Neural cell (in vitro differentiated cells): ENCODE results near the gene CITED1. TPM values are rescaled to one million over a fixed set of nuclear protein-coding genes. Genes with fewer than 3 reads are reported as not detected.

Experiments
- H2AFZ ChIP-seq: fragments of 200-600, 300-800 bp; sonication (generic), shearing (Covaris generic); 2 replicates; pipeline ENCODE4 v1.6.0; 2014; ENCODE audit warnings: low read depth, mild to moderate bottlenecking, antibody characterized with exemption, low read length, moderate library complexity
- H3F3A ChIP-seq: fragments of 200-600 bp; shearing (Covaris generic); 2 replicates; pipeline ENCODE4 v1.6.1; 2016; ENCODE audit warnings: mild to moderate bottlenecking, moderate library complexity, mixed read lengths, antibody characterized with exemption, low read length; ENCODE audit not compliant: insufficient read depth, poor library complexity, severe bottlenecking
- H3K27ac ChIP-seq: fragments of 200-600, 300-800 bp; sonication (generic), shearing (Covaris generic); 2 replicates; pipeline ENCODE4 v1.5.1; 2014; ENCODE audit warnings: mild to moderate bottlenecking, low read length, moderate library complexity
- H3K27me3 ChIP-seq: fragments of 300-800, 200-600 bp; sonication (generic), shearing (Covaris generic); 2 replicates; pipeline ENCODE4 v1.6.0; 2014; ENCODE audit warnings: mild to moderate bottlenecking, low read depth, low read length, moderate library complexity; ENCODE audit not compliant: insufficient read depth
- H3K36me3 ChIP-seq: fragments of 300-800, 200-600 bp; sonication (generic), shearing (Covaris generic); 2 replicates; pipeline ENCODE4 v1.5.1; 2014; ENCODE audit warnings: mild to moderate bottlenecking, antibody characterized with exemption, low read length, moderate library complexity; ENCODE audit not compliant: insufficient read depth
- H3K4me2 ChIP-seq: fragments of 300-800, 200-600 bp; sonication (generic), shearing (Covaris generic); 2 replicates; pipeline ENCODE4 v1.6.0; 2014; ENCODE audit warnings: mild to moderate bottlenecking, low read length
- H3K4me3 ChIP-seq: fragments of 300-800, 200-600 bp; sonication (generic), shearing (Covaris generic); 2 replicates; pipeline ENCODE4 v1.5.1; 2014; ENCODE audit warnings: mild to moderate bottlenecking, low read length, moderate library complexity
- H3K79me2 ChIP-seq: fragments of 200-600 bp; shearing (Covaris generic); replicated peaks from 2 replicates; pipeline ENCODE4 v1.6.0; 2014; ENCODE audit warnings: mild to moderate bottlenecking, low read length, moderate library complexity; ENCODE audit not compliant: insufficient read depth
- H3K9ac ChIP-seq: fragments of 300-800, 200-600 bp; sonication (generic), shearing (Covaris generic); 2 replicates; pipeline ENCODE4 v1.6.1; 2016; ENCODE audit warnings: mild to moderate bottlenecking, low read length, mixed read lengths
- H3K9me2 ChIP-seq: fragments of 200-600 bp; shearing (Covaris generic); 2 replicates; pipeline ENCODE4 v1.6.1; 2016; ENCODE audit warnings: mild to moderate bottlenecking, low read length, mixed read lengths; ENCODE audit not compliant: insufficient read depth
- H3K9me3 ChIP-seq: fragments of 200-600, 300-800 bp; sonication (generic), shearing (Covaris generic); 2 replicates; pipeline ENCODE4 v1.6.1; 2016; ENCODE audit warnings: mild to moderate bottlenecking, mixed run types, low read length, moderate library complexity, mixed read lengths
- H4K20me1 ChIP-seq: fragments of 200-600 bp; shearing (Covaris generic); 2 replicates; pipeline ENCODE4 v1.6.1; 2016; ENCODE audit warnings: mild to moderate bottlenecking, mixed run types; ENCODE audit not compliant: insufficient read depth
- EP300 ChIP-seq: fragments of 450-650 bp; conservative IDR thresholded peaks from 2 replicates; pipeline ENCODE4 v1.6.1; 2014; ENCODE audit warnings: antibody characterized with exemption, mild to moderate bottlenecking, moderate library complexity; ENCODE audit not compliant: poor library complexity, severe bottlenecking
- EZH2 ChIP-seq: fragments of 200-600, 300-800 bp; shearing (Covaris generic), sonication (generic); IDR thresholded peaks from 2 replicates; pipeline ENCODE4 v1.6.1; 2014; ENCODE audit warnings: antibody characterized with exemption, low read length, borderline replicate concordance, mild to moderate bottlenecking; ENCODE audit not compliant: insufficient read depth, poor library complexity, severe bottlenecking
- MXI1 ChIP-seq: fragments of 450-650 bp; conservative IDR thresholded peaks from 2 replicates; pipeline ENCODE4 v1.6.1; 2014; ENCODE audit warnings: antibody characterized with exemption, mild to moderate bottlenecking; ENCODE audit not compliant: poor library complexity, severe bottlenecking
- POLR2AphosphoS5 ChIP-seq: IDR thresholded peaks from 2 replicates; pipeline ENCODE4 v1.6.1; 2012
- RAD21 ChIP-seq: fragments of 450-650 bp; conservative IDR thresholded peaks from 2 replicates; pipeline ENCODE4 v1.6.1; 2014; ENCODE audit warnings: antibody characterized with exemption, mild to moderate bottlenecking, moderate library complexity
- SMC3 ChIP-seq: fragments of 450-650 bp; conservative IDR thresholded peaks from 2 replicates; pipeline ENCODE4 v1.6.1; 2014; ENCODE audit warnings: antibody characterized with exemption, mild to moderate bottlenecking, moderate library complexity; ENCODE audit not compliant: poor library complexity
- TAF1 ChIP-seq: IDR thresholded peaks from 2 replicates; pipeline ENCODE4 v1.6.1; 2012; ENCODE audit warnings: low read depth
- polyA plus RNA-seq: library from polyadenylated mRNA; depleted of rRNA; stranded (reverse); fragments of >200 nt; gene quantifications from 2 replicates; pipeline ENCODE4 v1.2.3, GENCODE V29; 2014
- TF ChIP-seq, protein P1 (sequence below): fragments of 450-650 bp; IDR thresholded peaks from 2 replicates; pipeline ENCODE4 v1.5.1; 2014; ENCODE audit warnings: antibody characterized with exemption, mild to moderate bottlenecking, moderate library complexity; ENCODE audit not compliant: poor library complexity, severe bottlenecking
- TF ChIP-seq, protein P2 (sequence below): IDR thresholded peaks from 2 replicates; pipeline ENCODE4 v1.6.1; 2012; ENCODE audit warnings: borderline replicate concordance

Gene CITED1
- polyA plus RNA-seq, 1 donor from 2014 or later, result 24.1 TPM

DNA sequence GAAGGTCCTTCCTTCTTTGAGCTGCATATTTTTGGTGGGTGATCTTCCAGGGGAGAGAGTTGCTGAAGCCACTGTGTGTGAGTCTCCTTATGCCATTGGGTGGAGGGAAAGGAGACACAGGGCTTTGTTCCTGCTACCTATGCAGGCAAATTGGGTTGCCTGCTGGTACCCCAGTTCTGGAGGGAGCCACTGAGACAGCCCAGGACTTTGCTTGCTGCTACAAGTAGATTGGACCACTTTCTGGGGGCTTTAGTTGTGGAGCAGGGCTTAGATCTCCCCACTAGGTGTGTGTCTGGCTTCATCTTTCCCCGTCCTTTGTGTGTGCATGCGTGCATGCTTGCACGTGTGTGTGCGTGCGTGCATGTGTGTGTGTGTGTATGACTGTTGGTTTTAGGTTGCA lies 10.0 kb downstream of the CITED1 start:
- Histone ChIP-seq H3K27me3 (no peaks in the 10 kb centered on the region), H3K9me2 (no peaks in the 10 kb centered on the region), H2AFZ (no peak overlapping the region), H3K9me3 (no peaks in the 10 kb centered on the region), H3F3A (no peaks in the 10 kb centered on the region), H3K36me3 (no peaks in the 10 kb centered on the region), H3K4me3 (no peak overlapping the region), H3K79me2 (no peaks in the 10 kb centered on the region), H3K9ac (no peak overlapping the region), H3K27ac (no peak overlapping the region), H4K20me1 (no peaks in the 10 kb centered on the region), H3K4me2 (no peak overlapping the region)
- TF ChIP-seq, protein P1, sequence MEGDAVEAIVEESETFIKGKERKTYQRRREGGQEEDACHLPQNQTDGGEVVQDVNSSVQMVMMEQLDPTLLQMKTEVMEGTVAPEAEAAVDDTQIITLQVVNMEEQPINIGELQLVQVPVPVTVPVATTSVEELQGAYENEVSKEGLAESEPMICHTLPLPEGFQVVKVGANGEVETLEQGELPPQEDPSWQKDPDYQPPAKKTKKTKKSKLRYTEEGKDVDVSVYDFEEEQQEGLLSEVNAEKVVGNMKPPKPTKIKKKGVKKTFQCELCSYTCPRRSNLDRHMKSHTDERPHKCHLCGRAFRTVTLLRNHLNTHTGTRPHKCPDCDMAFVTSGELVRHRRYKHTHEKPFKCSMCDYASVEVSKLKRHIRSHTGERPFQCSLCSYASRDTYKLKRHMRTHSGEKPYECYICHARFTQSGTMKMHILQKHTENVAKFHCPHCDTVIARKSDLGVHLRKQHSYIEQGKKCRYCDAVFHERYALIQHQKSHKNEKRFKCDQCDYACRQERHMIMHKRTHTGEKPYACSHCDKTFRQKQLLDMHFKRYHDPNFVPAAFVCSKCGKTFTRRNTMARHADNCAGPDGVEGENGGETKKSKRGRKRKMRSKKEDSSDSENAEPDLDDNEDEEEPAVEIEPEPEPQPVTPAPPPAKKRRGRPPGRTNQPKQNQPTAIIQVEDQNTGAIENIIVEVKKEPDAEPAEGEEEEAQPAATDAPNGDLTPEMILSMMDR, result no peak
- TF ChIP-seq EZH2, result no peak
- TF ChIP-seq TAF1, result no peak
- TF ChIP-seq POLR2AphosphoS5, result no peak
- TF ChIP-seq RAD21, result no peak
- TF ChIP-seq, protein P2, sequence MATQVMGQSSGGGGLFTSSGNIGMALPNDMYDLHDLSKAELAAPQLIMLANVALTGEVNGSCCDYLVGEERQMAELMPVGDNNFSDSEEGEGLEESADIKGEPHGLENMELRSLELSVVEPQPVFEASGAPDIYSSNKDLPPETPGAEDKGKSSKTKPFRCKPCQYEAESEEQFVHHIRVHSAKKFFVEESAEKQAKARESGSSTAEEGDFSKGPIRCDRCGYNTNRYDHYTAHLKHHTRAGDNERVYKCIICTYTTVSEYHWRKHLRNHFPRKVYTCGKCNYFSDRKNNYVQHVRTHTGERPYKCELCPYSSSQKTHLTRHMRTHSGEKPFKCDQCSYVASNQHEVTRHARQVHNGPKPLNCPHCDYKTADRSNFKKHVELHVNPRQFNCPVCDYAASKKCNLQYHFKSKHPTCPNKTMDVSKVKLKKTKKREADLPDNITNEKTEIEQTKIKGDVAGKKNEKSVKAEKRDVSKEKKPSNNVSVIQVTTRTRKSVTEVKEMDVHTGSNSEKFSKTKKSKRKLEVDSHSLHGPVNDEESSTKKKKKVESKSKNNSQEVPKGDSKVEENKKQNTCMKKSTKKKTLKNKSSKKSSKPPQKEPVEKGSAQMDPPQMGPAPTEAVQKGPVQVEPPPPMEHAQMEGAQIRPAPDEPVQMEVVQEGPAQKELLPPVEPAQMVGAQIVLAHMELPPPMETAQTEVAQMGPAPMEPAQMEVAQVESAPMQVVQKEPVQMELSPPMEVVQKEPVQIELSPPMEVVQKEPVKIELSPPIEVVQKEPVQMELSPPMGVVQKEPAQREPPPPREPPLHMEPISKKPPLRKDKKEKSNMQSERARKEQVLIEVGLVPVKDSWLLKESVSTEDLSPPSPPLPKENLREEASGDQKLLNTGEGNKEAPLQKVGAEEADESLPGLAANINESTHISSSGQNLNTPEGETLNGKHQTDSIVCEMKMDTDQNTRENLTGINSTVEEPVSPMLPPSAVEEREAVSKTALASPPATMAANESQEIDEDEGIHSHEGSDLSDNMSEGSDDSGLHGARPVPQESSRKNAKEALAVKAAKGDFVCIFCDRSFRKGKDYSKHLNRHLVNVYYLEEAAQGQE, result no peak
- TF ChIP-seq EP300, result no peak
- TF ChIP-seq SMC3, result no peak
- TF ChIP-seq MXI1, result no peak

DNA sequence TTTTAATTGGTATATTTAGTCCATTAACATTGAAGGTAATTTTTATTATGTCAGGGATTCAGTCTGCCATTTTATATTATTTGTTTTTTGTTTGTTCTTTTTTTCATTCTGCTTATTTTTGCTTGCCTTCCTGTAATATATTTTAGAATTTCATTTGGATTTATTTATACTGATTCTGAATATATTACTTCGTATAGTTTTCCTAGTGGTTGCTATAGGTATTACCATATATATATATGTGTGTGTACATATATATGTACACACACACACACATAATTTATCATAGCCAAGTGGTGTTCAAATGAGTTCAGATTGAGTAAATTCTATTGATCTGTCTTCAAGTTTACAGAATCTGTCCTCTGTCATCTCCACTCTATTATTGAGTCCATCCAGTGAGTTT lies 11.2 kb downstream of the CITED1 start:
- no peaks in the 10 kb centered on the region for H4K20me1 ChIP-seq
- H3F3A ChIP-seq, result no peaks in the 10 kb centered on the region
- no peak overlapping the region for H3K27ac ChIP-seq
- no peak overlapping the region for H3K4me2 ChIP-seq
- H3K27me3 ChIP-seq, result no peaks in the 10 kb centered on the region
- H3K4me3 ChIP-seq, result no peak overlapping the region
- no peaks in the 10 kb centered on the region for H3K79me2 ChIP-seq
- TF ChIP-seq TAF1 (no peak), MXI1 (no peak), RAD21 (no peak), EZH2 (no peak), SMC3 (no peak), EP300 (no peak), POLR2AphosphoS5 (no peak)
- TF ChIP-seq, protein P2, result no peak
- TF ChIP-seq, protein P1, result no peak
- H3K9me2 ChIP-seq, result no peaks in the 10 kb centered on the region
- no peaks in the 10 kb centered on the region for H3K9me3 ChIP-seq
- no peaks in the 10 kb centered on the region for H3K36me3 ChIP-seq
- no peak overlapping the region for H3K9ac ChIP-seq
- H2AFZ ChIP-seq, result no peak overlapping the region
